Stomach (tissue), 9 donors: ENCODE measurements around the gene CARD19. TPM values are rescaled to one million over a fixed set of nuclear protein-coding genes. Genes with fewer than 3 reads are reported as not detected.

Experiments
- DNase-seq, 2 donors: peaks; one replicate each; pipeline versions ENCODE4 v3.0.0 to v3.0.0-alpha.2; 2013 to 2019
- H3K27ac ChIP-seq, 5 donors: fragments of 200-600 bp in 4 of 5; sonication (generic) in 4 of 5; one replicate each; pipeline ENCODE4 v1.5.1; 2013 to 2019; ENCODE audit warnings: mild to moderate bottlenecking in 1 of 5, moderate library complexity in 1 of 5
- H3K27me3 ChIP-seq, 3 donors: fragments of 200-600 bp; sonication (generic); one replicate each; pipeline ENCODE4 v1.5.1; 2017 to 2019; ENCODE audit warnings: mixed run types in 1 of 3
- H3K36me3 ChIP-seq, 4 donors: fragments of 200-600 bp; sonication (generic); 1 replicate in 3 of 4; 2 replicates in 1 of 4; pipeline ENCODE4 v1.5.1; 2016 to 2019
- H3K4me1 ChIP-seq, 4 donors: fragments of 200-600 bp; sonication (generic); one replicate each; pipeline ENCODE4 v1.5.1; 2016 to 2019
- H3K4me3 ChIP-seq, 4 donors: fragments of 200-600 bp; sonication (generic) in 3 of 4; one replicate each; pipeline ENCODE4 v1.5.1; 2016 to 2019; ENCODE audit warnings: mild to moderate bottlenecking in 1 of 4
- H3K9me3 ChIP-seq, 4 donors: fragments of 200-600 bp; sonication (generic); one replicate each; pipeline ENCODE4 v1.5.1; 2016 to 2019
- EP300 ChIP-seq: sonication (generic); formaldehyde crosslinking; IDR thresholded peaks from one replicate; pipeline ENCODE4 v1.6.1; 2017; ENCODE audit warnings: antibody characterized with exemption
- POLR2A ChIP-seq, 4 donors: fragments of 450-650 bp; IDR thresholded peaks; one replicate each; pipeline ENCODE4 v1.6.1; 2016; ENCODE audit warnings: antibody characterized with exemption in 4 of 4, control low read depth in 2 of 4, mild to moderate bottlenecking in 1 of 4, moderate library complexity in 1 of 4
- POLR2AphosphoS5 ChIP-seq, 3 donors: sonication (generic); formaldehyde crosslinking; IDR thresholded peaks; one replicate each; pipeline ENCODE4 v1.6.1; 2016; ENCODE audit warnings: antibody characterized with exemption in 3 of 3
- WGBS, 5 donors: extraction: QIAGEN DNeasy Blood & Tissue Kit in 3 of 5; methylation state at CpG; one replicate each; pipeline versions ENCODE4 v1.1.5 to v1.1.7; 2013 to 2018; 5-methylcytosine and 5-hydroxymethylcytosine counted together
- intact Hi-C: fragments of 100-400 bp; cut with DNase I; formaldehyde crosslinking; loops from one replicate; pipeline ENCODE4 v1.15.1; 2023; ENCODE audit warnings: low total_unique reads
- polyA plus RNA-seq, 3 donors: library from polyadenylated mRNA; stranded (reverse); fragments of 200-250 nt; gene quantifications; one replicate each; pipeline ENCODE4 v1.2.3, GENCODE V29; 2013
- total RNA-seq, 5 donors: library from RNA; depleted of rRNA; stranded (reverse); fragments of >200 nt; gene quantifications; one replicate each; pipeline versions ENCODE4 v1.1.0 to v1.2.3, GENCODE V29; 2014 to 2016
- TF ChIP-seq, protein P1 (sequence below), 7 experiments: fragments of 450-650 bp in 4 of 7; fragments of 200-600 bp in 3 of 7; sonication (generic) in 3 of 7; IDR thresholded peaks; one replicate each; pipeline ENCODE4 v1.5.1; 2016 to 2019; ENCODE audit warnings: antibody characterized with exemption in 7 of 7, control low read depth in 2 of 7, mild to moderate bottlenecking in 1 of 7
- donor health status: healthy with polysubstance abuse.
- donor health status: Bipolar disorder and iron deficiency.
- donor health status: healthy.

Gene CARD19
- total and polyA plus RNA-seq, 8 donors: 14.3 to 95.1 (median 45.6) TPM

DNA sequence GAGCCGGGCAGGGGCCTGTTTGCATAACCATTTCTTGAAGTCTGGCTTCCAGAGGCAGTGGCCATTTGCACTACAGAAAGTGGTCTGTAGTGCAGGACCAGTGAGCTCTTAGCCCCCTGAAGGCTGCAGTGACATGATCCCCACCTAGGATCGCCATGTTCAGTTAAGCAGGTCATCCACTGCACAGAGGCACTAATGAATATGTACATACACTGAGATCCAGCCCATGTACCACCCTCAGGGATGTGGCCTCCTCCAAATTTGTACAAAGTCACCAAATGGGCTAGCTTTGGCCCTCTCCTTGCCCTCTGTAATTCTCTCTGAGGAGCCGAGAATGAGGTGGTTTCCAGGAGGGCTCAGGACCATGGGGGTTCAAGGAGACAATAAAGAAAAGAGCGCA is 45.8 kb upstream of the CARD19 start:
- Histone ChIP-seq H3K9me3 (peaks cover 0 to 4% (median 0%) of the 10 kb centered on the region in 4 donors), H3K4me3 (no peak overlapping the region), H3K4me1 (peaks cover 0 to 8% (median 4%) of the 10 kb centered on the region in 4 donors), H3K36me3 (no peaks in the 10 kb centered on the region), H3K27ac (no peak overlapping the region), H3K27me3 (no peaks in the 10 kb centered on the region)
- 88 to 96% (median 93%) methylated on average over 4 of the region's 4 CpGs for WGBS, 5 donors
- intact Hi-C loops: no loop called here
- no peak for DNase-seq
- TF ChIP-seq, protein P1, sequence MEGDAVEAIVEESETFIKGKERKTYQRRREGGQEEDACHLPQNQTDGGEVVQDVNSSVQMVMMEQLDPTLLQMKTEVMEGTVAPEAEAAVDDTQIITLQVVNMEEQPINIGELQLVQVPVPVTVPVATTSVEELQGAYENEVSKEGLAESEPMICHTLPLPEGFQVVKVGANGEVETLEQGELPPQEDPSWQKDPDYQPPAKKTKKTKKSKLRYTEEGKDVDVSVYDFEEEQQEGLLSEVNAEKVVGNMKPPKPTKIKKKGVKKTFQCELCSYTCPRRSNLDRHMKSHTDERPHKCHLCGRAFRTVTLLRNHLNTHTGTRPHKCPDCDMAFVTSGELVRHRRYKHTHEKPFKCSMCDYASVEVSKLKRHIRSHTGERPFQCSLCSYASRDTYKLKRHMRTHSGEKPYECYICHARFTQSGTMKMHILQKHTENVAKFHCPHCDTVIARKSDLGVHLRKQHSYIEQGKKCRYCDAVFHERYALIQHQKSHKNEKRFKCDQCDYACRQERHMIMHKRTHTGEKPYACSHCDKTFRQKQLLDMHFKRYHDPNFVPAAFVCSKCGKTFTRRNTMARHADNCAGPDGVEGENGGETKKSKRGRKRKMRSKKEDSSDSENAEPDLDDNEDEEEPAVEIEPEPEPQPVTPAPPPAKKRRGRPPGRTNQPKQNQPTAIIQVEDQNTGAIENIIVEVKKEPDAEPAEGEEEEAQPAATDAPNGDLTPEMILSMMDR (IDR thresholded peaks at IDR 0.05): no peak
- TF ChIP-seq POLR2A (IDR thresholded peaks at IDR 0.05) (no peak), EP300 (no peak), POLR2AphosphoS5 (IDR thresholded peaks at IDR 0.05) (no peak)

GRCh38 chr9:93051680-93052089 is 44.3 kb upstream of the CARD19 start:
- H3K36me3 ChIP-seq: no peaks in the 10 kb centered on the region
- H3K4me1 ChIP-seq: peaks cover 0 to 8% (median 4%) of the 10 kb centered on the region in 4 donors
- no peaks in the 10 kb centered on the region for H3K27me3 ChIP-seq
- WGBS, 5 donors: 55 to 61% (median 58%) methylated on average over 6 of the region's 6 CpGs
- DNase-seq: peak in 1 of 2 donors; percentile 79
- TF ChIP-seq POLR2A (IDR thresholded peaks at IDR 0.05) (no peak), EP300 (no peak), POLR2AphosphoS5 (IDR thresholded peaks at IDR 0.05) (no peak)
- TF ChIP-seq, protein P1 (IDR thresholded peaks at IDR 0.05): no peak
- no peak overlapping the region for H3K4me3 ChIP-seq
- intact Hi-C loops: no loop called here
- H3K27ac ChIP-seq: peak overlapping the region in 3 of 5 donors; percentile 8 to 66 (median 46)
- H3K9me3 ChIP-seq: no peaks in the 10 kb centered on the region

- Histone ChIP-seq H3K9me3 (no peaks in the 10 kb centered on the region), H3K4me1 (peaks cover 0 to 16% (median 6%) of the 10 kb centered on the region in 4 donors), H3K4me3 (no peak overlapping the region), H3K27me3 (no peaks in the 10 kb centered on the region), H3K36me3 (no peaks in the 10 kb centered on the region), H3K27ac (no peak overlapping the region)
- DNase-seq: peak in 1 of 2 donors; percentile 32
- intact Hi-C loops: no loop called here
- TF ChIP-seq, protein P1 (IDR thresholded peaks at IDR 0.05): no peak
- TF ChIP-seq POLR2A (IDR thresholded peaks at IDR 0.05) (no peak), EP300 (no peak), POLR2AphosphoS5 (IDR thresholded peaks at IDR 0.05) (no peak)
- 75 to 83% (median 78%) methylated on average over 11 to 15 of the region's 15 CpGs for WGBS, 5 donors
These were observed 43.1 kb upstream of the CARD19 start for GRCh38 chr9:93052791-93053540.

DNA sequence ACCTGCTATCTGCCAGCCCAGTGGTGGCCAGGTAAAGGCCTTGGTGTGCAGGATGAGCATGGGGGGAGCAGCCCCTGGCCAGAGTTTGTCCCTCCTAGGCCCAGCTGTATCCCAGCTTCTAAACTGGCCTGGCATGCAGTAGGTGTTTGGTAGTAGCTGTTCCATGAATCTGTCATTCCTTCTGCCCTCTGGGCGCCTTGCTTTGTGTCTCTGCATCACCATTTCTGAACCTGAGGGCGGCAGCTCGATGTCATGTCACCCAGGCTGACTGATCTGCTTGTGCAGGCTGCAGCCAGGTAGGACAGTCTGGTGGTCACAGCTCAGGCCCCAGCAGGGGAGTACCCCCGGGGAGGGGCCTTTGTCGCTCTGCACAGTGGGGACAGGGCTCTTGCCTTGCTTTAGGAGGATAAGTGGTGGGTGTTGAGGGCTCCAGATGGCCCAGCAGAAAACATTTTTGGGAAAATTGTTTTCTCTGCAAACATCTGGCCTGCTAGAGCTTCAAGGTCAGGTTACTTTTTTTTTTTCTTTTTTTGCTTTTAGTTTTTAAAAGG is 42.2 kb upstream of the CARD19 start:
- TF ChIP-seq POLR2AphosphoS5 (IDR thresholded peaks at IDR 0.05) (no peak), POLR2A (IDR thresholded peaks at IDR 0.05) (no peak), EP300 (no peak)
- TF ChIP-seq, protein P1 (IDR thresholded peaks at IDR 0.05): no peak
- Histone ChIP-seq H3K27me3 (no peaks in the 10 kb centered on the region), H3K4me3 (no peak overlapping the region), H3K27ac (no peak overlapping the region), H3K4me1 (peaks cover 6 to 25% (median 14%) of the 10 kb centered on the region in 4 donors), H3K9me3 (no peaks in the 10 kb centered on the region), H3K36me3 (no peaks in the 10 kb centered on the region)
- 85 to 96% (median 93%) methylated on average over 5 of the region's 5 CpGs for WGBS, 5 donors
- DNase-seq: no peak
- intact Hi-C loops: no loop called here
